ENCODE data around the gene CCDC6. TPM values are rescaled to one million over a fixed set of nuclear protein-coding genes. Genes with fewer than 3 reads are reported as not detected.

Gene CCDC6
- total and polyA plus RNA-seq, 2 of the 4 experiments (the other 2 are of a cell fraction) = 21.8 to 30.8 TPM

- Histone ChIP-seq H3K18ac (ENCODE audit: low read depth, low read length) (no peak overlapping the region), H3K9me1 (ENCODE audit: insufficient read depth, low read length) (peaks cover 6% of the 10 kb centered on the region), H3K4me2 (ENCODE audit: low read depth, low read length) (no peak overlapping the region), H2BK120ac (ENCODE audit: low read depth, low read length) (no peak overlapping the region), H4K8ac (ENCODE audit: low read depth in 2 of 2, low read length in 2 of 2) (no peak overlapping the region), H3K27me3 (ENCODE audit: control insufficient read depth, insufficient read depth, low read length) (no peaks in the 10 kb centered on the region), H3K4ac (ENCODE audit: low read depth, low read length) (no peak overlapping the region), H3K4me3 (ENCODE audit: insufficient read depth, low read depth, low read length) (no peak overlapping the region), H4K20me1 (ENCODE audit: insufficient read depth, low read length) (peaks cover 6% of the 10 kb centered on the region; the same call in 1 of the 2 replicates), H3K4me1 (ENCODE audit: control insufficient read depth, insufficient read depth, low read length) (no peaks in the 10 kb centered on the region), H3K14ac (replicated peaks; ENCODE audit: low read depth, low read length) (no peak overlapping the region), H3K36me3 (ENCODE audit: control insufficient read depth, insufficient read depth, low read length) (no peaks in the 10 kb centered on the region; the same call in 1 of the 2 replicates), H2AK9ac (replicated peaks; ENCODE audit: low read depth, low read length, poor library complexity) (no peak overlapping the region), H2BK15ac (ENCODE audit: low read depth, low read length) (no peak overlapping the region), H2AFZ (replicated peaks; ENCODE audit: low read length, poor library complexity) (no peak overlapping the region), H2BK5ac (ENCODE audit: low read depth, low read length, poor library complexity, severe bottlenecking) (no peak overlapping the region), H4K91ac (ENCODE audit: insufficient read depth, low read depth, low read length) (no peak overlapping the region), H3K9ac (ENCODE audit: low read depth, low read length) (no peak overlapping the region), H3K9me3 (ENCODE audit: control insufficient read depth, insufficient read depth, low read length) (no peaks in the 10 kb centered on the region), H3K56ac (ENCODE audit: extremely low read depth, insufficient read depth, low read length) (no peak overlapping the region), H2BK20ac (ENCODE audit: low read depth, low read length) (no peak overlapping the region), H3K27ac (ENCODE audit: insufficient read depth, low read length) (no peak overlapping the region), H4K5ac (ENCODE audit: low read depth, low read length) (no peak overlapping the region), H2AK5ac (ENCODE audit: low read depth, low read length) (no peak overlapping the region), H3K79me1 (ENCODE audit: low read depth in 1 of 2, low read length in 2 of 2) (peaks cover 9% of the 10 kb centered on the region in 2 experiments), H3K23ac (ENCODE audit: low read depth, low read length) (no peak overlapping the region)
- intact Hi-C loops (cut with micrococcal nuclease) = no loop called here
- no CpG with 5 or more reads among the region's 2 CpGs for WGBS, 2 experiments (ENCODE audit: extremely low coverage in 2 of 2, insufficient read length in 1 of 2)
- ATAC-seq (ENCODE audit: low read depth) = no peak
- DNase-seq = no peak
- no peak for TF ChIP-seq ELK1 (IDR thresholded peaks at IDR 0.05; ENCODE audit: borderline replicate concordance, low read depth, low read length)
- no peak for TF ChIP-seq NFE2L2 (IDR thresholded peaks at IDR 0.05; ENCODE audit: low read depth, low read length)
- dilution Hi-C loops (cut with HindIII; ENCODE audit: low sequenced_read_pairs, unreplicated experiment) = no loop called here
- ChIA-PET CTCF (interaction anchor here (0.9 to 1.2 kb wide), 3 partner anchors 12 to 271 kb away, joined by 3 read pairs; no protein-coding TSS in a partner anchor), POLR2A (ENCODE audit: unreplicated experiment) (no interaction called here)
- BruUV-seq (replicated peaks) = no TSS peak
- in situ Hi-C loops (cut with MboI; ENCODE audit: low sequenced_read_pairs) = no loop called here
Observed at GRCh38 chr10:59843748-59844147, 62.6 kb downstream of the CCDC6 start.

Data from IMR-90 (cell line).